A549 (cell line): Measurements from ENCODE around the gene SLC30A7. TPM values are rescaled to one million over a fixed set of nuclear protein-coding genes. Genes with fewer than 3 reads are reported as not detected.

ENCODE experiments used
- ATAC-seq, 2 experiments: fragments of 200-7000 bp in 1 of 2; fragments of >200 bp in 1 of 2; cut with Nextera tagmentation in 1 of 2; cut with Tn5 transposase in 1 of 2; 3 replicates each; pipeline versions ENCODE4 v1.8.0 to v1.9.1; 2018 to 2020; ENCODE audit warnings: mild to moderate bottlenecking in 1 of 2, moderate library complexity in 1 of 2
- CTCF ChIA-PET: fragments of 300-600 bp; sonication (Branson Sonifier 250); formaldehyde crosslinking; extraction: SDS; loops from one replicate; lab custom pipeline; 2021; ENCODE audit warnings: antibody characterized with exemption, inconsistent platforms; lab: Yijun Ruan, JAX
- POLR2A ChIA-PET: fragments of 350-600 bp; formaldehyde crosslinking; extraction: SDS; loops from one replicate; lab custom pipeline; 2021; ENCODE audit warnings: antibody characterized with exemption, inconsistent platforms; lab: Yijun Ruan, JAX
- DNase-seq, 2 experiments: peaks; one replicate each; pipeline versions ENCODE4 v3.0.0 to v3.0.0-alpha.2; 2011 to 2016; ENCODE audit warnings: low read depth in 1 of 2, low spot score in 1 of 2
- FAIRE-seq: peaks from 2 replicates; lab custom pipeline; 2011; peaks lifted over from hg19 to GRCh38; lab: Jason Lieb, UNC
- H3K27ac ChIP-seq, 2 experiments: fragments of >200 bp; sonication (Bioruptor Twin); formaldehyde crosslinking; 3 replicates each; pipeline ENCODE4 v1.5.1; 2016 to 2017
- H3K4me1 ChIP-seq: fragments of >200 bp; sonication (Bioruptor Twin); formaldehyde crosslinking; 3 replicates; pipeline ENCODE4 v1.6.1; 2016
- H3K4me2 ChIP-seq: fragments of >200 bp; sonication (Bioruptor Twin); formaldehyde crosslinking; 3 replicates; pipeline ENCODE4 v1.6.1; 2016
- H3K4me3 ChIP-seq: fragments of >200 bp; sonication (Bioruptor Twin); formaldehyde crosslinking; 3 replicates; pipeline ENCODE4 v1.5.1; 2016
- H3K9me3 ChIP-seq: fragments of >200 bp; sonication (Bioruptor Twin); formaldehyde crosslinking; 3 replicates; pipeline ENCODE4 v1.6.1; 2016
- CEBPB ChIP-seq, 2 experiments: fragments of >200 bp in 1 of 2; sonication (Bioruptor Twin) in 1 of 2; formaldehyde crosslinking in 1 of 2; IDR thresholded peaks; 2 replicates each; pipeline ENCODE4 v1.6.1; 2012 to 2016
- CHD2 ChIP-seq: fragments of 150-350 bp; IDR thresholded peaks from 2 replicates; pipeline ENCODE4 v1.6.1; 2014; ENCODE audit warnings: low read length; ENCODE audit not compliant: partially characterized antibody
- CHD4 ChIP-seq: fragments of 200-600 bp; sonication (generic); IDR thresholded peaks from 2 replicates; pipeline ENCODE4 v1.6.1; 2016; ENCODE audit warnings: antibody characterized with exemption, mild to moderate bottlenecking, borderline replicate concordance
- EHF ChIP-seq: fragments of 250-450 bp; sonication (Bioruptor Pico); IDR thresholded peaks from 2 replicates; pipeline ENCODE4 v1.5.0; 2020; ENCODE audit warnings: mild to moderate bottlenecking
- EP300 ChIP-seq, 2 experiments: fragments of >200 bp; sonication (Bioruptor Twin); formaldehyde crosslinking; IDR thresholded peaks; 2 replicates in 1 of 2; 3 replicates in 1 of 2; pipeline ENCODE4 v1.6.1; 2016 to 2017
- ESRRA ChIP-seq: fragments of 150-350 bp; IDR thresholded peaks from 2 replicates; pipeline ENCODE4 v1.6.1; 2014; ENCODE audit warnings: mild to moderate bottlenecking, low read length, borderline replicate concordance
- FOSB ChIP-seq: fragments of 250-450 bp; sonication (Bioruptor Pico); IDR thresholded peaks from 2 replicates; pipeline ENCODE4 v1.5.0; 2020; ENCODE audit warnings: mild to moderate bottlenecking, moderate library complexity
- FOSL2 ChIP-seq, 2 experiments: fragments of 450-650 bp in 1 of 2; fragments of >200 bp in 1 of 2; sonication (Bioruptor Twin) in 1 of 2; formaldehyde crosslinking; IDR thresholded peaks; 2 replicates each; pipeline versions ENCODE4 v1.5.0 to v1.6.1; 2016 to 2020; ENCODE audit warnings: mild to moderate bottlenecking in 1 of 2, moderate library complexity in 1 of 2
- FOXS1 ChIP-seq: fragments of 250-450 bp; sonication (Bioruptor Pico); IDR thresholded peaks from 2 replicates; pipeline ENCODE4 v1.5.0; 2020; ENCODE audit warnings: mild to moderate bottlenecking, moderate library complexity
- GATA3 ChIP-seq: IDR thresholded peaks from 2 replicates; pipeline ENCODE4 v1.6.1; 2012; ENCODE audit warnings: borderline replicate concordance
- HDAC2 ChIP-seq: fragments of 200-600 bp; sonication (generic); IDR thresholded peaks from 2 replicates; pipeline ENCODE4 v1.6.1; 2016
- HEYL ChIP-seq: fragments of 250-450 bp; sonication (Bioruptor Pico); IDR thresholded peaks from 2 replicates; pipeline ENCODE4 v1.8.0; 2021; ENCODE audit warnings: mild to moderate bottlenecking, moderate library complexity
- HOXA7 ChIP-seq: fragments of 250-450 bp; sonication (Bioruptor Pico); IDR thresholded peaks from 2 replicates; pipeline ENCODE4 v1.5.0; 2020; ENCODE audit warnings: mild to moderate bottlenecking, moderate library complexity
- HOXB13 ChIP-seq: fragments of 250-450 bp; sonication (Bioruptor Pico); IDR thresholded peaks from 2 replicates; pipeline ENCODE4 v1.5.0; 2020; ENCODE audit warnings: low read depth, mild to moderate bottlenecking, moderate library complexity
- HOXB5 ChIP-seq: fragments of 250-450 bp; sonication (Bioruptor Pico); IDR thresholded peaks from 2 replicates; pipeline ENCODE4 v1.5.0; 2020; ENCODE audit warnings: mild to moderate bottlenecking, moderate library complexity
- JUN ChIP-seq, 2 experiments: fragments of >200 bp; sonication (Bioruptor Twin); formaldehyde crosslinking; IDR thresholded peaks; 2 replicates in 1 of 2; 3 replicates in 1 of 2; pipeline ENCODE4 v1.6.1; 2016 to 2017
- MAFK ChIP-seq: fragments of 450-650 bp; IDR thresholded peaks from 2 replicates; pipeline ENCODE4 v1.6.1; 2014; ENCODE audit not compliant: partially characterized antibody
- MYC ChIP-seq: IDR thresholded peaks from 2 replicates; pipeline ENCODE4 v1.6.1; 2012; ENCODE audit warnings: mild to moderate bottlenecking, inconsistent platforms, low read length, improper control_type of control experiment, borderline replicate concordance
- NFE2L2 ChIP-seq: fragments of 150-350 bp; conservative IDR thresholded peaks from 2 replicates; pipeline ENCODE4 v1.6.1; 2014; ENCODE audit warnings: low read length
- NPAS2 ChIP-seq: fragments of 250-450 bp; sonication (Bioruptor Pico); IDR thresholded peaks from 2 replicates; pipeline ENCODE4 v1.8.0; 2022; ENCODE audit warnings: mild to moderate bottlenecking, moderate library complexity, borderline replicate concordance
- NR3C1 ChIP-seq: fragments of >200 bp; sonication (Bioruptor Twin); formaldehyde crosslinking; IDR thresholded peaks from 3 replicates; pipeline ENCODE4 v1.6.1; 2017
- PHF8 ChIP-seq: fragments of 200-600 bp; sonication (generic); IDR thresholded peaks from 2 replicates; pipeline ENCODE4 v1.6.1; 2016; ENCODE audit warnings: low read depth, mild to moderate bottlenecking, antibody characterized with exemption, moderate library complexity, borderline replicate concordance
- POLR2A ChIP-seq: IDR thresholded peaks from 2 replicates; pipeline ENCODE4 v1.6.1; 2012; ENCODE audit warnings: mild to moderate bottlenecking, low read length
- POLR2AphosphoS2 ChIP-seq: conservative IDR thresholded peaks from 2 replicates; pipeline ENCODE4 v1.6.1; 2012; ENCODE audit warnings: low read length, improper control_type of control experiment, inconsistent platforms
- RAD21 ChIP-seq, 2 experiments: fragments of >200 bp in 1 of 2; sonication (Bioruptor Twin) in 1 of 2; formaldehyde crosslinking in 1 of 2; IDR thresholded peaks in 1 of 2; conservative IDR thresholded peaks in 1 of 2; 2 replicates in 1 of 2; 3 replicates in 1 of 2; pipeline ENCODE4 v1.6.1; 2012 to 2018; ENCODE audit warnings: inconsistent platforms in 1 of 2
- RNF2 ChIP-seq: fragments of 200-600 bp; sonication (generic); IDR thresholded peaks from 2 replicates; pipeline ENCODE4 v1.6.1; 2016; ENCODE audit warnings: low read depth, mild to moderate bottlenecking, antibody characterized with exemption, moderate library complexity, borderline replicate concordance
- SREBF2 ChIP-seq: fragments of 450-650 bp; IDR thresholded peaks from 2 replicates; pipeline ENCODE4 v1.6.1; 2014; ENCODE audit warnings: mild to moderate bottlenecking, moderate library complexity
- TFCP2L1 ChIP-seq: fragments of 250-450 bp; sonication (Bioruptor Pico); IDR thresholded peaks from 2 replicates; pipeline ENCODE4 v1.5.0; 2021; ENCODE audit warnings: mild to moderate bottlenecking
- ZC3H11A ChIP-seq: fragments of 450-650 bp; IDR thresholded peaks from 2 replicates; pipeline ENCODE4 v1.6.1; 2014; ENCODE audit warnings: antibody characterized with exemption, mild to moderate bottlenecking
- ZFP36 ChIP-seq: fragments of 450-650 bp; IDR thresholded peaks from 2 replicates; pipeline ENCODE4 v1.6.1; 2014; ENCODE audit warnings: borderline replicate concordance; ENCODE audit not compliant: partially characterized antibody
- ZSCAN20 ChIP-seq: fragments of 250-450 bp; sonication (Bioruptor Pico); IDR thresholded peaks from 2 replicates; pipeline ENCODE4 v1.8.0; 2022; ENCODE audit warnings: mild to moderate bottlenecking, moderate library complexity
- WGBS: methylation state at CpG from one replicate; pipeline ENCODE4 v1.1.6; 2017; ENCODE audit errors: missing lambda C conversion rate; 5-methylcytosine and 5-hydroxymethylcytosine counted together
- polyA minus RNA-seq: library from RNA; depleted of rRNA, polyadenylated mRNA; stranded (reverse); fragments of >200 nt; gene quantifications from 2 replicates; pipeline ENCODE4 v1.2.3, GENCODE V29; 2011; rRNA and poly(A)+ RNA removed
- polyA plus RNA-seq, 4 experiments: library from polyadenylated mRNA; depleted of rRNA in 3 of 4; stranded (reverse); fragments of >200 nt; fragmentation: RNase III in 1 of 4; extraction: RNeasy Plus Mini Kit Qiagen cat#74134 plus additional on column Dnase treatment in 1 of 4; gene quantifications; 2 replicates in 3 of 4; 3 replicates in 1 of 4; pipeline ENCODE4 v1.2.3, GENCODE V29; 2011 to 2017
- TF ChIP-seq, protein P1 (sequence below): fragments of 250-450 bp; sonication (Bioruptor Pico); IDR thresholded peaks from 2 replicates; pipeline ENCODE4 v1.5.0; 2020; ENCODE audit warnings: low read depth, mild to moderate bottlenecking, moderate library complexity
- TF ChIP-seq, protein P2 (sequence below): IDR thresholded peaks from 2 replicates; pipeline ENCODE4 v1.6.1; 2012
- TF ChIP-seq, protein P3 (sequence below): fragments of >200 bp; sonication (Bioruptor Twin); formaldehyde crosslinking; IDR thresholded peaks from 2 replicates; pipeline ENCODE4 v1.6.1; 2016
- TF ChIP-seq, protein P4 (sequence below): fragments of >200 bp; sonication (Bioruptor Twin); formaldehyde crosslinking; IDR thresholded peaks from 3 replicates; pipeline ENCODE4 v1.5.1; 2016

Gene SLC30A7, protein sequence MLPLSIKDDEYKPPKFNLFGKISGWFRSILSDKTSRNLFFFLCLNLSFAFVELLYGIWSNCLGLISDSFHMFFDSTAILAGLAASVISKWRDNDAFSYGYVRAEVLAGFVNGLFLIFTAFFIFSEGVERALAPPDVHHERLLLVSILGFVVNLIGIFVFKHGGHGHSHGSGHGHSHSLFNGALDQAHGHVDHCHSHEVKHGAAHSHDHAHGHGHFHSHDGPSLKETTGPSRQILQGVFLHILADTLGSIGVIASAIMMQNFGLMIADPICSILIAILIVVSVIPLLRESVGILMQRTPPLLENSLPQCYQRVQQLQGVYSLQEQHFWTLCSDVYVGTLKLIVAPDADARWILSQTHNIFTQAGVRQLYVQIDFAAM
- polyA plus RNA-seq (2011; rRNA removed) = 9.6 and 11.1 TPM in 2 replicates
- polyA plus RNA-seq (2012; cell fraction: cytosol; rRNA removed) = 1.5 and 2.3 TPM in 2 replicates
- polyA plus RNA-seq (2012; cell fraction: nucleus; rRNA removed) = 1.7 and 2.9 TPM in 2 replicates
- polyA plus RNA-seq (2017; fragmentation: RNase III; extraction: RNeasy Plus Mini Kit Qiagen cat#74134 plus additional on column Dnase treatment) = 3.9 to 4.8 TPM (median 4.3 TPM) in 3 replicates
- 16.8 and 20.0 TPM in 2 replicates for polyA minus RNA-seq

DNA sequence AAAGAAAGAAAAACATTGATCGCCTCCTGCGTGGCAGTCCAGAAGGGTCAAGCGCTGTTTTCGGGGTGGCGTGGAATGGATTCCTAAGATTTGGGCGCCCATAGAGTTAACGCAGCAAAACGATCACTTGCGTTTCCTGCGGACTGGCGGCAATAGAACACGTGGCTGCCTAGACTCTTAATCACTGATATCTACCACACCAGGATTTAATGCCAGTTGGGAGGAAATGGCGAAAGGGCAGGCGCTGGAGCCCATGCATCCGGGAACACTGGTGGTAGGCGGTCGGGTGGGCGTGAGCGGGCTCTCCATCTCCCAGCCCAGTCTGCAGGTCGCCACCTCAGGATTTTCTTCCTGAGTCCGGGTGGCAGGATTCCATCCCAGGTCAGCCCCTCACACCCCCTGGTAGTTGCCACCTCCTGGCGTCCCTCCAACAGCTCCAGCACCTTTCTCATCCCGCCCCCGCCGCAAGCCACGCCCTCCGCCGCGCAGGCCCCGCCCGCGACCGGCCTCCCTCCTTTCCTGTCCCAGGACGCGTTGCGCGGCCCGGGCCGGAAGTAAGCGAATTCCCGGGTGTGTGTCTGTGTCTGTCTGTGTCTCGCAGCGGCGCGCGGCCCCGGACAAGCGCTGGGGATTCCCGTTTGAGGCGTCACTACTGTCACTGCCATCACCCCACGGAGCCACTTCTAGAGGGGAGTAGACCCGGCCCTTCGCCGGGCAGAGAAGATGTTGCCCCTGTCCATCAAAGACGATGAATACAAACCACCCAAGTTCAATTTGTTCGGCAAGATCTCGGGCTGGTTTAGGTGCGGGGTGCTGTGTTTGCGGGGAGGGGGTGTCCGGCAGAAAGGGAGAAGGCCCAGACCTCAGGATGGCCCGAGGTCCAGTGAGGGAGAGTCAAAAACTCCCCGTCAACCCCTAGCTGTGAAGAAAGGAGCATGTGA, at the start of gene SLC30A7:
Gene SLC30A7 (plus strand): TSS at position 551 of the 941 bp plus-strand sequence. CDS start 173 bp downstream, at position 724.
- 0% methylated on average over 32 of the region's 62 CpGs for WGBS
- peak; percentile 52 to 92 for DNase-seq
- Histone ChIP-seq H3K9me3 (no peaks in the 10 kb centered on the region), H3K4me2 (peak within 1 kb of the TSS; percentile 83), H3K27ac (peak within 1 kb of the TSS; percentile 91 to 95)
- peak; percentile 86 to 94 for ATAC-seq
- ChIA-PET POLR2A (interaction anchor here (1.0 to 2.3 kb wide), 3 partner anchors 11 to 26 kb away, joined by 3 to 11 read pairs (median 4); no protein-coding TSS in a partner anchor), CTCF (interaction anchor here (2.4 kb wide), 1 partner anchor 11 kb away, joined by 9 read pairs; no protein-coding TSS in a partner anchor)
- no peak for FAIRE-seq
- TF ChIP-seq, protein P1, sequence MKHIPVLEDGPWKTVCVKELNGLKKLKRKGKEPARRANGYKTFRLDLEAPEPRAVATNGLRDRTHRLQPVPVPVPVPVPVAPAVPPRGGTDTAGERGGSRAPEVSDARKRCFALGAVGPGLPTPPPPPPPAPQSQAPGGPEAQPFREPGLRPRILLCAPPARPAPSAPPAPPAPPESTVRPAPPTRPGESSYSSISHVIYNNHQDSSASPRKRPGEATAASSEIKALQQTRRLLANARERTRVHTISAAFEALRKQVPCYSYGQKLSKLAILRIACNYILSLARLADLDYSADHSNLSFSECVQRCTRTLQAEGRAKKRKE = no peak
- no peak for TF ChIP-seq HOXB5
- peak; percentile 55 for TF ChIP-seq POLR2A
- no peak for TF ChIP-seq POLR2AphosphoS2
- TF ChIP-seq NFE2L2 = no peak
- TF ChIP-seq EP300 (IDR thresholded peaks at IDR 0.05) = no peak
- TF ChIP-seq NR3C1 = no peak
- peak; percentile 57 for TF ChIP-seq PHF8
- no peak for TF ChIP-seq CHD2
- TF ChIP-seq MYC = 0 out of 2 replicates have a peak, but pooled peaks have one; percentile 30
- TF ChIP-seq CEBPB (IDR thresholded peaks at IDR 0.05) = no peak
- no peak for TF ChIP-seq GATA3
- no peak for TF ChIP-seq HEYL (CRISPR knock-in tag)
- TF ChIP-seq TFCP2L1 (CRISPR knock-in tag) = no peak
- TF ChIP-seq HOXB13 = no peak
- TF ChIP-seq, protein P2, sequence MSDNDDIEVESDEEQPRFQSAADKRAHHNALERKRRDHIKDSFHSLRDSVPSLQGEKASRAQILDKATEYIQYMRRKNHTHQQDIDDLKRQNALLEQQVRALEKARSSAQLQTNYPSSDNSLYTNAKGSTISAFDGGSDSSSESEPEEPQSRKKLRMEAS = peak; percentile 61; the same call in 1 of the 2 replicates
- no peak for TF ChIP-seq HOXA7 (CRISPR knock-in tag)
- no peak for TF ChIP-seq HDAC2
- no peak for TF ChIP-seq ZC3H11A
- no peak for TF ChIP-seq ZSCAN20 (CRISPR knock-in tag)
- no peak for TF ChIP-seq MAFK
- TF ChIP-seq SREBF2 = no peak
- no peak for TF ChIP-seq RNF2
- TF ChIP-seq ESRRA = no peak
- TF ChIP-seq, protein P3, sequence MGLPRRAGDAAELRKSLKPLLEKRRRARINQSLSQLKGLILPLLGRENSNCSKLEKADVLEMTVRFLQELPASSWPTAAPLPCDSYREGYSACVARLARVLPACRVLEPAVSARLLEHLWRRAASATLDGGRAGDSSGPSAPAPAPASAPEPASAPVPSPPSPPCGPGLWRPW = no peak
- no peak for TF ChIP-seq EHF (CRISPR knock-in tag)
- no peak for TF ChIP-seq FOXS1 (CRISPR knock-in tag)
- peak in 1 of 2 experiments; percentile 45; a peak in 3 of 5 replicates for TF ChIP-seq JUN (IDR thresholded peaks at IDR 0.05)
- no peak for TF ChIP-seq ZFP36
- no peak for TF ChIP-seq NPAS2 (CRISPR knock-in tag)
- TF ChIP-seq, protein P4, sequence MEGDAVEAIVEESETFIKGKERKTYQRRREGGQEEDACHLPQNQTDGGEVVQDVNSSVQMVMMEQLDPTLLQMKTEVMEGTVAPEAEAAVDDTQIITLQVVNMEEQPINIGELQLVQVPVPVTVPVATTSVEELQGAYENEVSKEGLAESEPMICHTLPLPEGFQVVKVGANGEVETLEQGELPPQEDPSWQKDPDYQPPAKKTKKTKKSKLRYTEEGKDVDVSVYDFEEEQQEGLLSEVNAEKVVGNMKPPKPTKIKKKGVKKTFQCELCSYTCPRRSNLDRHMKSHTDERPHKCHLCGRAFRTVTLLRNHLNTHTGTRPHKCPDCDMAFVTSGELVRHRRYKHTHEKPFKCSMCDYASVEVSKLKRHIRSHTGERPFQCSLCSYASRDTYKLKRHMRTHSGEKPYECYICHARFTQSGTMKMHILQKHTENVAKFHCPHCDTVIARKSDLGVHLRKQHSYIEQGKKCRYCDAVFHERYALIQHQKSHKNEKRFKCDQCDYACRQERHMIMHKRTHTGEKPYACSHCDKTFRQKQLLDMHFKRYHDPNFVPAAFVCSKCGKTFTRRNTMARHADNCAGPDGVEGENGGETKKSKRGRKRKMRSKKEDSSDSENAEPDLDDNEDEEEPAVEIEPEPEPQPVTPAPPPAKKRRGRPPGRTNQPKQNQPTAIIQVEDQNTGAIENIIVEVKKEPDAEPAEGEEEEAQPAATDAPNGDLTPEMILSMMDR = no peak
- no peak for TF ChIP-seq RAD21 (conservative IDR thresholded peaks at IDR 0.05 in 1 of 2, IDR thresholded peaks at IDR 0.05 in 1 of 2)
- TF ChIP-seq CHD4 = no peak
- TF ChIP-seq FOSL2 (IDR thresholded peaks at IDR 0.05) = no peak
- no peak for TF ChIP-seq FOSL2 (CRISPR knock-in tag; IDR thresholded peaks at IDR 0.05)
- no peak for TF ChIP-seq FOSB (CRISPR knock-in tag)
- TF ChIP-seq, all 56 proteins: peak for 5
- Histone ChIP-seq H3K4me1 (peaks cover 8% of the 10 kb centered on the region; the same call in 1 of the 3 replicates), H3K4me3 (peak within 1 kb of the TSS; percentile 99)
